Stimulated activated CD4-positive, alpha-beta T cell treated with anti-CD3 and anti-CD28 coated beads, Interleukin-2, amount 100 ng/mL, for 4 hours (primary cell): ENCODE measurements around the gene TOX3.

ENCODE experiments used
- DNase-seq: peaks from one replicate; pipeline ENCODE4 v3.0.0-alpha.2; 2020; ENCODE audit warnings: low read depth

TOX3 gene

DNA sequence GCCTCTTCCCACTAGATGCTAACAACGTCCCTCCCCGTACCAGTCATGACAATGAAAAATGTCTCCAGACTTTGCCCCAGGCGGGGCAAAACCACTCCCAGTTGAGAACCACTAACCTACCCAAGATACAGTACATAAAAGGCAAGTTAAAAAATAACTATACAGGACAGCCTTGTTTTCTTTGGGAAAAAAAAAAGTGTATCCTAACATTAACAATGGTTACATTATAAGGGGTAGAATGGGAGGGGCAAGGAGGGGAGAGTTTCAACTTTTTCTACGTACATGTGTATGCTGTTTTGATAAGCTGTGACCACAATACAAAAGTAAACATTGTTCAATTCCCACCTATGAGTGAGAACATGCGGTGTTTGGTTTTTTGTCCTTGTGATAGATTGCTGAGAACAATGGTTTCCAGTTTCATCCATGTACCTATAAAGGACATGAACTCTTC lies 94.9 kb downstream of the TOX3 start:
- DNase-seq: no peak

DNA sequence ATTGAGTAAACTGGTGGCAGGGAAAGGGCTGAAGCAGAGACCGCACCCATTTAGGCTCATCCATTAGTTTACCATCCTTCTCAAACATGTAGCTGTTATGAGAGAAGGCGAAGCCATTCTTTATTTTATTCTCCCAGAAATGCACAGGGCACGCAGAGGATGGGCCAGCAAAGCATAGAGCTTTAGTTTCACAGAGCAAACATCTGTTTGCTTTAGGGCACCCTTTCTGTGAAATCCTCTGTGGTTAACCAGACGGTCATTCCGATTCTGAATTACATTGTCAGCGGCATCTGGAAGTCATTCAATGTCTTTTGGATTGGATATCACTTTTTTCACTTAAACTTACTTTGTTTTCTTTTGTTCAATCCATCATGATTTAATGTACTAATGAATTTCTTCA lies 96.0 kb downstream of the TOX3 start:
- no peak for DNase-seq

DNA sequence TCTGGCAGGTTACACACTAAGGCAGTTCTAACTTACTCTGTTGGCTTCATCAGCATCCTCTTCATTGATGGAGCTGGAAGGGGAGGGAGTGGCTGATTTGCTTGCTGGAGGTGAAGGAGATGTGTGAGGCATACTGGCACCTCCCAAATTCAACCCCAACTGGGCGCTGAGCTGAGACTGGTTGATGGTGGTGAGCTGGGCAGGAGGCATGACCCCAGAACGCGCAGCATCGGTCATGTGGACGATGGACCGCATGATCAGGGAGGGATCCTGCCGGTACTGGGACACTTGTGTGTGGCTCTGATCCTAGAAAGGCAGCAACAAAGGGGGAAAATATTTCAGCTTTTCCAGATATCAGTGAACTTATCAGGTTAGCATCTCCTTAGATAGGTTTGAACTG lies 96.7 kb downstream of the TOX3 start:
- no peak for DNase-seq

DNA sequence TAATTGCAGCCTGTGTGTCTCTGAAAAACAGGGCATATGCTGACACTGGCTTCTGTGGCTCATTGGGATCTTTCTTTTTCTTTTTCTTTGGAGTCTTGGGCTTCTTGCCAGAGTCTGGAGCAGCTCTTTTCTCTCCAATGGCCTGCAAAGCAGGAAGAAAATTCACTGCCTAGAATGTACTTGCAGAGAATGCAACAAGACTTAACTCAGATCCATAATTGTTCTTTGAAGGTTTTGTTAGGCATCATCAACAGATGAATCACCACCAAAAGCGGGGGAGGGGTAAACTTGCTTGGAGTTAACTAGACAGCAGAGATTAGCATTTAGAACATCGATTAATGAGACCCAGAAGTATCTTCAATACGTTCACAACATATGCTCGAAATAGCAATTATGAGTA lies 100.9 kb downstream of the TOX3 start:
- DNase-seq: no peak

DNA sequence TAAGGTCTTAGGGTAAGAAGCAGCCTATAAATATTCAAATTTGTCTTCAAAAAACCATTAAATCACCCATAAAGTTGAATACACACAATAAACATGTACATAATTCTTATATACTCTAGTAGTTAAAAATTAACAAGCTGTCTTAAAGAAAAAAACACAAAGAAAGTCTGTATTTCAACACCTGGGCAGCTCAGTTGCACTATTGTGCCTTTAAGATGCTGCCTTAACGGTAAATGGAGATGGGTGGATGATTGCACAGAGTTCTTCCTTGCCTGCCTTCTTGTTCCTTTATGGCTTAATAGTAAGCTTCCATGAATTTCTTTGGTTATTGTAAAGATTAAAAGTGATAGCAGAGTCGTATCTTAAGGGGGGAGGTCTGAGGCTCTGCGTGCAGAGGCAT lies 105.1 kb downstream of the TOX3 start:
- no peak for DNase-seq

DNA sequence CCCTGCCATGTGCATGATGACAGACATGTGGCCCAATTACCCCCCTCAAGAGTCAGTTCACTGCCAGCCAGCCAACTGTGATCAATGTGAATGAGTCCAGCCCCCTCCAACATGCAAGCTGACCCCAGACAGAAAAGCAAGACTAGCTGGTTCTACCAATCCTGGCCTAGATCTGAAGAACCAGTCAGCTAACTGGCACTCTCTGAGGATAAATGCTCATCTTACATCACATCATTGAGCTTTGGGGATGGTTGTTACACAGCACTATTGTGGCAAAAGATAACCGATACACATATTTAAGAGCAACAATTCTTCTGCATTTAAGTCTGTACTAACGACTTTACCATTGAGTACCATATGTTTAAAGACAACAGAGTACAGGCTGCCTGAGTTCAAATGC lies 106.7 kb downstream of the TOX3 start:
- DNase-seq: no peak

DNA sequence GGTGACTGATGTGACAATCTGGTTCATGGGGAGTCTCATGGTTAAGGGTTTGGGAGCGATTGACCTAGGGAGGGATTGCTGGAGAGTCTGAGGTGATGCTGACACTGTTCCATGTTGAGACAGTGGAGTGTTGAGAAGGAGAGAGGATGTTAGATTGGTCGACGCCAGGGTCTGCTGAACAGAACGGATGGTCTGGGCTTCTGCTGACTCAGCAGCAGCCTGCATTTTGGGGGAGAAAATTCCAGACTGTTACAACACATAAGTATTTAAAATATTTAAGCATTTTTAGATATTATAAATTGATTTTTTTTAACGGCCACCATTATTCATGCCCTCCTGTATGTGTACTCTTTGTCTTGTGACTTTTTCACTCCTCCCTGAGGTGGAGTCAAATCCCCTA lies 107.2 kb downstream of the TOX3 start:
- no peak for DNase-seq

DNA sequence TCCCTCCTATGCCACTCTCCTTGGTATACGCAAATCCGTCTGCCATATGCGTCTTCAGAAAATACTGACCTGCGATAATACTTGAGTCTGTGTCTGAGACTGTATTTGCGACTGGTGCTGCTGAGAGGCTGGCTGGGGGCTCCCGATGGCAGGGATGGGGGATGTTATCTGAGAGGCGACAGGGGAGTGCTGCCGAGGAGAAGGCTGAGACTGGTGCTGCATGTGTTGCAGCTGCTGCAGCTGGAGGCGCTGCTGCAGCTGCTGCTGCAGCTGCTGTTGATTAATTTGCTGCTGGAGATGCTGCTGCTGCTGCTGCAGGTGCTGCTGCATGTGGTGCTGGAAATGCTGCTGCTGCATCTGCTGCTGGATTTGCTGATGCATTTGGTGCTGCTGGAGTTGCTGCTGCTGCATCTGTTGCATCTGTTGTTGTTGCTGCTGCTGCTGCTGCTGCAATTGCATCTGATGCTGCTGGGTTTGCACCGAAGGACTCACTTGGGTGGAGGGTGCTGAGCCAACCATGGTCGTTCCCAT lies 107.7 kb downstream of the TOX3 start:
- no peak for DNase-seq

DNA sequence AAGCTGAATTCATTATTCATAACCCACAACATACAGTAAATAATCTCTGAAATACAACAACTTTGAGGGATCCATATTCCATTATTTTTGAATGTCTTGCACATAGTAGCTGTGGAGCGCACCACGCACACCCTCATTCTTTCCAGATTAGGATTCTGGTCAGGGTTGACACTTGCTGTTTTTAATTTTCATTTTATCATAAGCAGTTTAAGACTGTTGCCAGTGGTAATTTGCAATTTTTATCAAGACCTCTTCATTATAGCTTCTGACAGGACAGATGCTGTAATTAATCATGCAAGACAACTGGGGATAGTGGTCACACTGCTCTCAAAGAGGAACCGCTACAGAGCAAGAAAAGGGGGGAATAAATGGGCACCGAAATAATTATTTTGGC lies 109.7 kb downstream of the TOX3 start:
- no peak for DNase-seq

DNA sequence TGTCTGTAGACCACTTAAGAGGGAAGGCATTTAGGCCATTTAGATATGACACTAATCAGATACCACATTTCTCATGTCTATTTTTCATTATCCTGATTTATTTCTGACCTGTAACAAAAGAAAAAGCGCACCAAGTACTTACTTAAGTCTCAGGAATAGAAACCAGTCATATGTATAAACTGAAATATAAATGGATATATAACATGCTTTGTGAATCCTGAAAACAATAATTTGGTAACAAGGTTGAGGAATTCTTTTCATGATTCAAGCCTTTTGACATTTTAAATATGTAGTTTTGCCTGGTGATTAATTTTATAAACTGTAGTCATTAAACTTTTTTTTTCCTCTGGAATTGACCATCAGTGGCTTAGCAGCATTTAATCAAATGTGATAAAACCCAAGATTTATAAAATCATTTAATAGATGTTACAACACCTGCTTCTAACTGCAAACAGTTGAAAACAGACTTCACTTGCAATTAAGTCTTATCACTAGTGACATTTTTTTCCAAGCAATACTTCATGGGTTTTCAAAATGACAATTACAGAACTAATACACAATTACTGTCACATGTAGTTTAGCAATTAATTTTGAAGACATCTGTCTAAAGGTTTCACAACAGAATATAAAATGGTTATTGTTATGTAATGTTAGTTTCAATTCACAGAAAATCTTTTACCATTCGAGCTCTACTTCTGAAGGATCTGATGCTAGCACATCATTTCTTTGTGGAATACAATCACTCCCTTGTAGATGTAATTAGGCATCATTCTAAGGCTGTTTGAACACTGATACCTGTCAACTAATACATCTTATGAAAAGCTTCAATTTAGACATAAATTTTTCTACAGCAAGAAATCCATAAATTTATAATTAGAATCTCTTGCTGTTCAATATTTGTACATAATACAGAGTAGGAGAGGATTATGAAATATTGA lies 110.3 kb downstream of the TOX3 start:
- no peak for DNase-seq

DNA sequence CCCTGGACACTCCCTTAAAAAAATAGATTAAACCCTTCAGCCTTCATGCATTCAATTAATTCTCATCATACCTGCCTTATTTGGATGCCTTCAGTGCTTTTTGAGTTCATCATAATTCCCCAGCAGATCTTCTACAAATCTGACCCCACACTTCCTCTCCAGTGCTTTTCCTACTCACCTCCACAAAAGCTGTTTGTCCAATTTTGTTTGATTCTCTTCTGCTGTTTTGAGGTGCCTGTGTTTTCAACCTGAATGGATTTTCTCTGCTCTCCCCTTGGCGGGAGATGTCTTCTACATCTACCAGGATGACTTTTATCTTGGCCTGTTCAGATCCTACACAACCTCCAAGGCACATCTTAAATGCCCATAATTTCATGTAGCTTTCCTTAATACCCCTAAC lies 112.7 kb downstream of the TOX3 start:
- DNase-seq: no peak

DNA sequence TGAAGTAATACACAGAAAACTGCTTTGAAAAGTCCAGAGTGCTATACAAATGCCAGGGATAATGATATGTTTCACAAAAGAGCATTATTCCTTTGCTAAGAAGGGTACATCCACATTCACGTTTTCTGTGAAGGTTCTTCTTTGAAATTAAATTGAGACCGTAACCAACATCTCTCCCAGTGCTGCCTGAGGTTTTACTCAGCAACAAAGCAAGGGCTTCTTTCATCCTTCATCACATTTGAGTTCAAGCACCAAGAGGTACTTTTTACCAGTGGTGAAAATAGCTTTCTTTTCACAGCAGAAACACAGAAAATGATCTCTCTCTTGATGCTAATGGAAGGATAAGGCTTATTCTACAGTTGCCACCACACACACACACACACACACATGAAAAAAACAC lies 113.3 kb downstream of the TOX3 start:
- no peak for DNase-seq

DNA sequence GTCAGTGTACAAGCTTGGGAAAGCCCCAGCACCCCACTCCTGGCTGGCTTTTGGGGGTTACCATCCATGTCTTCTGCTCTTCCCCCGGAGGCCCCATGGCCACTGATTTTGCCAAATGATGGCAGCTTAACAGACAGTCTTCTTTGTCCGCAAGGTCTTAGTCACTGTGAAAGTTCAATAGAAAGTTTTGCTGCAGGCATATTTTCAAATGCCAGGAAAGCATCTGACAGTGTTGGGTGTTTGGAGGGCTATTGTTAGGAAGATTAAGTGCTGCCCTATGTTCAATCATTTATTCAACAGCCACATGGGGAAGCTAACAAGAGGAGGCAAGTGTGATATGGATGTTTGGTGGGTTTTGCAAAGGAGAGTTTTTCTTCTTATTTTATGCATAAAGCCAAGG lies 122.4 kb downstream of the TOX3 start:
- DNase-seq: no peak

DNA sequence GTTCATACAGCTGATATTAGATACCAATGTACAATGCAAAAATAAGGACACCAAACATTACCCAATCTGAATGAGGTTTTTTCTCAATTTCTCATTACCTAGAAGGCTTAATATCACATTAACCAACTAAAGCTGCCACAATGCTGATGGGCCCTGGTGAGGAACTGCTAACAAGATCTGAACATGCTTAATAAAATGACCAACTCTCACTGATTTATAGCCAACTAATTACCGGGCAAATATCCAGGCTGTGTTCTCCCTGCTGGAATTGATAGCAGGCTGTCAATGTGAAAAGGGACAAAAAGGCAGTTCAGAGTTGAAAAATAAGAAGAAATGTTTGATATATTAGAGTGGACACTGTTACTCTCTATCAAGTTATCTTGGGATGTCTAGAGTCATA lies 124.6 kb downstream of the TOX3 start:
- no peak for DNase-seq

DNA sequence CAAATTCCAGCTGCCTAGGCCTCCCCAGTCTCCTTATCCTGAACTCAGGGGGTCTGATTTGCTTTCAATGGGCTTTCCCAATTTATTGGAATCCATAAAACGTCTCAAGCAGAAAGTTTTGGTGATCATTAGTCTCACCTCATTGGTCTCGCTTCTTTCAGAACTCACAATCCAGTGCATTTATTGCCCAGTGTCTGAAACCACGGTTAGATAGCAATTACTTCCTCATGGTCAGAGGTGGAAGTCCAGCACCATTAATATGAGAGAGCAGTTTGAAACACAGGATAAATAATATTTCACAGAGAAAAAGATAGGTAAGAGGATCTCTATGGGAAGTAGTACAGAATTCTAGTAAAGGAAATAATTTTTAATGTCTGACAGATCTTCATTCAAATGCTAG lies 128.7 kb downstream of the TOX3 start:
- no peak for DNase-seq

DNA sequence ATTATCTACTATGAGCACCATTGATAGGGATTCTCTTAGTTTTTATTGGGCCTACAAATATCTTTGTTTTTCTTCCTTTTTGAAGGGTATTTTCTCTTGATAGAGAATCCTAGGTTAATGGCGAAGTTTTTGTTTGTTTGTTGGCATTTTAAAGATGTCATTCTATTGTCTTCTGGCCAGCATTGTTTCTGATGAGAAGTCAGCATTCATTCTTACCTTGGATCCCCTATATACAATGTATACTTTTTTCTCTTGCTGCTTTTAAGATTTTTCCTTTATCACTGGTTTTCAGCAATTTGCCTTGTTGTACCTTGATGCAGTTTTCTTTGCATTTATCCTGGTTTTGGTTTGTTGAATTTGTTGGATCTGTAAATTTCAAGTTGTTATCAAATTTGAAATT lies 130.1 kb downstream of the TOX3 start:
- no peak for DNase-seq

DNA sequence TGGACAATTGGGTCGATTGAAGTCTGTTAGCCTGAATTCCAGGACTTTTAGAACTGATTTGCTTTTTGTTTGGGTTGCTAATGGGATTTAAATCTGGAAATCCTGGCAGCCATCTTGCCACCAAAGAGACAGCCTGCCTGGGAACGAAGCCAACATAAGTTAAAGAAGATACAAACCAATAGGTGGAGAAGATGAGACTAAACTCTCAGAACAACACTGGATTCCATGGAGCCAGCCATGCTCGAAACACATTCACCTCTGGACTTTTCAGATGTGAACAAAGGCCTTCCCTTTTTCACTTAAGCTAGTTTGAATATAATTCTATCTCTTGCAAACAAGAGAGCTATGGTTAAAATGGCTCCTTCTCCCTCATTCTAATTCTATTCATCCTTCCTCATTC lies 135.9 kb downstream of the TOX3 start:
- DNase-seq: no peak

DNA sequence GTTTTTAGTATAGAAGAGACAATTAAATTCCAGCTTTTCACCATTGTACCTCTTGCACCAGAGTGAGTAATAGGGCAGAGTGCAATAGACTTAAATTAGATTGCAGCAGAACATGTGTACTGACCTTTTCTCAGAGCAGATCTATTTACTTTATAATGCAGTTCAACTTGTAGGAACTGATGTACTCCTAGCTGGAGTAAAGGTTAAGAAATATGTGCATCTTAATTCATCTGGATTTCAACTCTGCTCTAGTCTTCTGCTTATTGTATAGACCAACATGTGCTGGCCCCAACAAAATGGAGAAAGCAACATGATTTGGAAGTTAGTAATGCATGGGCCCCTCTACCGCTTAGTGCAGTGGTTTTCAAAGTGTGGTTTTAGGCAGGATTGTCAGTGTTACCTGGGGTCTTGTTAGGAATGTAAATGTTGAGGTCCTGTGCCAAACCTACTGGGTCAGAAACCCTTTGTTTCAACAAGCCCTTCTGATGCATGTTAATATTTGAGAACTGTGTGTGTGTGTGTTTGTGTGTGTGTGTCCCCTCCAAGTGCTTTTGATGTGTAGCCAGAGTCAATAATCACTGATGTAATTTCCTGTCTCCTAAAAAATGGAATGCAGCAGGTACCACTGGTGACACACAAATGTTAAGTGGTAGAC lies 138.6 kb downstream of the TOX3 start:
- DNase-seq: no peak

DNA sequence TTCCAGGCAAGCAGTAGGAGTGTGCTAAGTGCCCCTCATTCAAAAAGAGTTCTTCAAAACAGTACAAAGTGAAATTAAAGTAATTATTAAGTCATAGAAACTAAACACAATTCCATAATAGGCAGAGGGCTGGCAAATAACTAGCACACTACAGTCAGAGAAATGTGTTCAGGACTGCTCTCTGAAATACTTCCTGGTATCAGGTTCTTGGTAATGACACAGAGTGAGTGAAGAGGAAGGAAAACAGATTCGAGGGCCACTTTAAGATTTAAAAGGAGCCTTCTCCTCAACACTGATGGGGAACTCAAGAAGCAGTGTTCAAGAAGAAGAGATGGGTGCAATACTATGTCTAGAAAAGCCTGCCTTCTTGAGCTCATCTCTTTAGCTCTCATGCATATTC lies 139.2 kb downstream of the TOX3 start:
- no peak for DNase-seq

DNA sequence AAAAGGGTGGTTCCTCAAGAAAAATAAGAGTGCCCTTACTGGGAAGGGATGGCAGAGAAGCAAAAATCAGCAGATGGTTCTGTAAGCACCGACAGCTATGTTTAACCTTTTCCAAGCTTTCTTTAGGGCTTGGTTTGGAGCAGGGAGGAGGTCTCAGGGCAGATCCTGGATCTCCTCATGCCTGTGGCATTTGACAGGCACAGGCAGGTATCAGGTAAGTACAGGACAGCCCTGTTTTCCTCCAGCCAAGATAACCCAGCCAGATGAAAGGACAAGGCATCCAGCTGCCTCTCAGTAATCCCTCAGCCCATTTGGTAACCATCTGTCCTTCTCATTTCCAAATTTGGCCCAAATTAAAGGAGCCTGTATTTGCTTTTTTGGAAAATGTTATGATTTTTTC lies 141.5 kb downstream of the TOX3 start:
- DNase-seq: no peak

DNA sequence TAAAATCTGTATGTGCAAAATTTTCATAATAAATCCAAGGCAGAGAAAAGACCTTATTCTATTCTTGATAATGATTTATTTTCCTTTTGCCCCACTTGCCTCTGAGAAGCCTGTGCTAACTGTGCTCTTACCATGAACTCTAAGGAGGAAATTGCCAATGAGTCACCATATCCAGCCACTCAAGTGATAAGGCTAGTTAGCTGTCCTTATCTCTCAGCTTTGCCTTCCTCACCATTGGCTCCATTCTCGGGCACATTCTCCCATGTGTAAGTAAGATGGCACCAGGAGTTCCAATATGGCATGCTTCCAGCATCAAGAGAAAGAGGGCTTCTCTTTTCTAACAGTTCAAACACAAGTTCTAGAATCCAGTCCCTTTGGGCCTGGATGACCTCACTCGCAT lies 142.4 kb downstream of the TOX3 start:
- DNase-seq: no peak

DNA sequence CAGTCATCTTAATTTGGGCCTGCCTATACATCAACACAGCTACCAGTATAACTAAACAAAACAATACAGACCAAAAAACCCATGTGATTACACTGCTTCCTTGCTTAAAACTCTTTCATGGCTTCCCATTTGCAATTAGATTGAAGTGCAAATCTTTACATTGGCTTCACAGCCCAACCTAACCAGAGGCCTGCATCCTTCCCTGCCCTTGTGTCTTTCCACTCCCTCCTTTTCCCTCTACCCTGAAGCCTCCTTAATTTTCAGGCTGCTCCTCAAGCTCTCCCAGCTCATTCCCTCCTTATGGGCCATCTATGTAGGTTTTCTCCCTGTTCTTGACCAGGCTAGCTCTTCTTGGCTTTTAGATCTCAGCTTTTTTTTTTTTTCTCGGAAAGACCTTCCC lies 147.8 kb downstream of the TOX3 start:
- DNase-seq: no peak

DNA sequence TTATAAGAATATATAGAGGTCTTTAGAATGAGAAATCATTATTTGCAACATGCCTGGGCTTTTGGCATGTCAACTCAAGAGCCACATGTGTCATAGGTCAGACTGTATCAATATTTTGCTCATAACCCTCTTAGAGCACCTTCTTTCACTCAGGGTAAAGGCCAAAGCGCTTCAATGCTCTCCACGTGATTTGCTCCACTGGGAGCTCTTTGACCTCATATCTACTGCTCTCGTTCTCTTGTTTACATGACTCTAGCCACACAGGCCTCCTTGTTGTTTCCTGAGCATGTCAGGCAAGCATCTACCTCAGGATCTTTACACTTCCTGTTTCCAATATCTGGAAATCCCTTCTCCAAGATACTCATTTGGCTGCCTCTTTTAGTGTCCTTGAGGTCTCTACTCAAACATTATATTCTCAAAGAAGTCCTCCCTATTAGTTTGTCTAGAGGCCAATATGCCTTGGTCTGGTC lies 148.4 kb downstream of the TOX3 start:
- no peak for DNase-seq
